ENCODE results near the gene C17orf50. TPM values are rescaled to one million over a fixed set of nuclear protein-coding genes. Genes with fewer than 3 reads are reported as not detected.

The C17orf50 gene
- total RNA-seq, result not detected in 2 replicates

GRCh38 chr17:35760587-35760986 is at the start of gene C17orf50:
Gene C17orf50 (plus strand): TSS chr17:35760887. CDS start chr17:35760942, 55 bp downstream.
- intact Hi-C loops (cut with micrococcal nuclease), result no loop called here

- intact Hi-C loops (cut with micrococcal nuclease), result no loop called here
Measured at GRCh38 chr17:35710950-35711349, 49.7 kb upstream of the C17orf50 start.

- intact Hi-C loops (cut with micrococcal nuclease), result no loop called here
Measured at GRCh38 chr17:35713069-35713728, 47.5 kb upstream of the C17orf50 start.

GRCh38 chr17:35714988-35715387 is 45.7 kb upstream of the C17orf50 start:
- intact Hi-C loops (cut with micrococcal nuclease), result no loop called here

- intact Hi-C loops (cut with micrococcal nuclease), result no loop called here
Measured at GRCh38 chr17:35715416-35715815, 45.3 kb upstream of the C17orf50 start.

GRCh38 chr17:35716173-35716572 is 44.5 kb upstream of the C17orf50 start:
- intact Hi-C loops (cut with micrococcal nuclease), result no loop called here

GRCh38 chr17:35716897-35717465 is 43.7 kb upstream of the C17orf50 start:
- intact Hi-C loops (cut with micrococcal nuclease), result no loop called here

GRCh38 chr17:35717475-35717874 is 43.2 kb upstream of the C17orf50 start:
- intact Hi-C loops (cut with micrococcal nuclease), result no loop called here

- intact Hi-C loops (cut with micrococcal nuclease), result no loop called here
Measured at GRCh38 chr17:35723735-35724134, 37.0 kb upstream of the C17orf50 start.

- intact Hi-C loops (cut with micrococcal nuclease), result no loop called here
Measured at GRCh38 chr17:35725058-35725457, 35.6 kb upstream of the C17orf50 start.

GRCh38 chr17:35725802-35726126 is 34.9 kb upstream of the C17orf50 start:
- intact Hi-C loops (cut with micrococcal nuclease), result no loop called here

- intact Hi-C loops (cut with micrococcal nuclease), result no loop called here
Measured at GRCh38 chr17:35726127-35726952, 34.3 kb upstream of the C17orf50 start.

GRCh38 chr17:35726953-35727460 is 33.7 kb upstream of the C17orf50 start:
- intact Hi-C loops (cut with micrococcal nuclease), result no loop called here

GRCh38 chr17:35727635-35728034 is 33.1 kb upstream of the C17orf50 start:
- intact Hi-C loops (cut with micrococcal nuclease), result no loop called here

GRCh38 chr17:35728551-35728950 is 32.1 kb upstream of the C17orf50 start:
- intact Hi-C loops (cut with micrococcal nuclease), result no loop called here

- intact Hi-C loops (cut with micrococcal nuclease), result no loop called here
Measured at GRCh38 chr17:35729405-35729833, 31.3 kb upstream of the C17orf50 start.

- intact Hi-C loops (cut with micrococcal nuclease), result no loop called here
Measured at GRCh38 chr17:35730400-35731005, 30.2 kb upstream of the C17orf50 start.

GRCh38 chr17:35731239-35731916 is 29.3 kb upstream of the C17orf50 start, which contains the start of gene RASL10B:
Gene RASL10B (plus strand): TSS chr17:35731639. CDS start chr17:35735185, 3,546 bp downstream.
- intact Hi-C loops (cut with micrococcal nuclease), result no loop called here

GRCh38 chr17:35731917-35732805 is 28.5 kb upstream of the C17orf50 start:
- intact Hi-C loops (cut with micrococcal nuclease), result no loop called here

GRCh38 chr17:35732806-35733136 is 27.9 kb upstream of the C17orf50 start:
- intact Hi-C loops (cut with micrococcal nuclease), result no loop called here

Measured in T-helper 2 cell treated with Interferon-gamma antibody and Interleukin-4, amounts not matched to agents 100 ng/mL and 5 ng/mL, for 36 hours (primary cell).